Cortex of kidney (tissue), 1 donor: ENCODE data around the gene SERPINA9.

Experiments
- DNase-seq: peaks from one replicate; lab custom pipeline; 2025; lab: John Stamatoyannopoulos, UW

The SERPINA9 gene

DNA sequence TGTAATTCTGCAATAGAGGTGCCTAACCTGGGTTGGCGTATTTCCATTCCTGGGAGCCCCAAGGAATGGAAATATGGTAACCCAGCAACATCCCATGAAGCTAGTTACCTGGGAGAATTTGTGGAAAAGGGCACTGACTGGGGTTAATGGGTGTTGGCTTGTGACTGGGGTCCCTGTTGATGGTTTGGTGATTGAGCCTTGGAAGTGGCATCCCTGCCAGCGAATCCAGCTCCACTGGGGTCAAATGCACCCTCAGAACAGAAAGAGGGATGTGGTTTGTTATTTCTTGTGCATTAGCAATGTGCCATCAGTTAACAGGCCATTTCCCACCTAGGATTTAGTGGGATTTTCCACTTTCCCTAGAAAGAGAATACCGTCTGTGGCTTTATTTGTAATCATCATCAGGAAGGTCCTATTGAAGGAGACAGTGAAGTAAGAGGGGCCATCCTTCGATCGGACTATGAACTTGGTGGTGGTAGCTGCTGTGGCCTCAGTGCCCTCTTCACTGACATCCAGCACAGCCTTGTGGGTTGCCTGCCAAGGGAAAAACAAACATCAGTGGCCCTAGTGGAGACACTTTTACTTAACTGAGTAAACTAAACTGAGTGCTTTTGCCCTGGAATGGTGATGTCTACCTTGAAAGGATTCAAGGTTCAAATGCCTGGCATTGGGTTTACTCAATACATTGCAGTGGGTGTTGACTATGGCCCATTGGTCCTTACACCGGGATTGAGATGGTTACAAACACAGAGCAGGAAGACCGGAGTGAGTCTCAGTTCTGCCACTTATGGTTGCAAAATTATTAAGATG, 13.0 kb downstream of the SERPINA9 start:
- DNase-seq: no peak

DNA sequence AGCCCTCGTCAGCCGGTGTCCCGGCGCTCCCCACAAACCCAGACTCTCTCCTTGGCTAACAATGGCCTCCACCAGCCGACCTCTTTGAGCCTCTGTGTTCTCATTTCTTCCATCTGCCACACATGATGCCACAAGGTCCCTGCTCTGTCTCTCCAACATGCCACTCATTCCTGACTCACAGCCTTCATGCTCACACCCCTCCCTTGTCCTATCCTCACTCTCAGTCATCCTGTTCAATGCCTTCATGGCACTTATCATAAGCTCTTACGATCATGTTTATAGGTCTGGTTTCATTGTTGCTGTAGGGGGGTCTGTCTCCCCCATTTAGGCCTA, 13.8 kb downstream of the SERPINA9 start:
- no peak for DNase-seq

DNA sequence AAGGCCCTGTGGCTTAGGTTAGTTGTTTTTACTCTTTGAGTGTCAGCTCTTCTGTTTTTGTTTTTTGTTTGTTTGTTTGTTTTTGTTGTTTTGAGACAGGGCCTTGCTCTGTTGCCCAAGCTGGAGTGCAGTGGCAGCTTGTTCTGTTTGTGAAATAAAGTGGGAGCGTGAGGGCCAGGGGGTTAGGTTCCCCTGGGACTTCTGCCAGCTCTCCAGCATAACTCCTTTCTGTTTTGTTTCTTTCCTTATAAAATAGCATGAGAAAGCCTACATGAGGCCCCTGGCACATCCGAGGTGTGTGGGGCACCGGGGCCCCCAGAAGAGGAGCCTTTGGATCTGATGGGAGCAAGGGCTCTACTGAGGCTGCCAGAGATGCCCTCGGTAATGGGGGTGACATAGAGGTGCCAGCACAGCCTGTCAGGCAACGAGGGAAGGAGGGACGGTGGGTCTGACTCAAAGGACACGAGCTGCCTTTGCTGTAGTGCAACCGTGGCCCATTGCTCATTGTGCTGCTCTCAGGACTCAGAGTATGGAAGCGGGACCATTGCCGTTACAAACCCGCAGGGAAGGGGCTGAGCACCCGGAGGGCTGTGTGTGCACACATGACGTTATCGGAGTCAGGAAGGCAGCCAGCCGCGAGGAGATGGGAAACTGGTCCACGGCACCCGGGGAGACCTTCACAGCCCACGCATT, 14.3 kb downstream of the SERPINA9 start:
- no peak for DNase-seq

DNA sequence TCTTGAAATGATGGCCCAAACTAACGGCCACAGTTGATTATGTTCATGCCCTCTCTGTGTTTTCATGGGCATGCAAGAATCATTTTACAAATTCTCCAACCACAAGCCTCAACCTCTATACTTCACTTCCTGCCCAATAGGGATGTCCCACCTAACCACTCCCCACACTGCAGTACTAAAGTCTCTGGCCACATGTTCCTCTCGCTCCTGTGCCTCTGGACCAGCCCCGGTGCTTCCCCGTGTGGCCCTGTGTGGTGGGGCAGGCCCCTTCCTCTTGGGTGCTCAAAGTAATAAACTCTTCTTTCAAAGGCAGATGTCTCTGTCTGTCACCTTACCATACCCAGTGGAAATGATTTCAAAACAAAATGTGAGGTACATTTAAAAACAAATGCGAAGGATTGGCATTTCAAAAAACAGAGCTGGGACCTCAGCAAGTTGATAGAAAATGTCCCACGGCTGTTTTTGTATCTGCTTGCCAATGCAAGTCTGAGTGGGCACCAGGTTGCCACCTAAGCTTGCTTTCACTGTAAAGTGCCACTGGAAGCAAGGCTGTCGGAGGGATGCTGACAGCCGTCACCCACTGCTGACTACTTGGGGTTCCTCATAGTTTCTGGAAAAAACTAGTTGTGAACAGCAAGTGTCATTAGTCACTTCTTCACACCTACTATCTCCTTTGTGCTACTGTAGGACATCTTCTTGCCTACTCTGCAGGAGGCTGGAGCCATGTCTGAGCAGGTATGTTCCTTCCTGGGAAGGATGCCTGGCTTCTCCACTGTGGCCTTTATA, 15.2 kb downstream of the SERPINA9 start:
- no peak for DNase-seq

DNA sequence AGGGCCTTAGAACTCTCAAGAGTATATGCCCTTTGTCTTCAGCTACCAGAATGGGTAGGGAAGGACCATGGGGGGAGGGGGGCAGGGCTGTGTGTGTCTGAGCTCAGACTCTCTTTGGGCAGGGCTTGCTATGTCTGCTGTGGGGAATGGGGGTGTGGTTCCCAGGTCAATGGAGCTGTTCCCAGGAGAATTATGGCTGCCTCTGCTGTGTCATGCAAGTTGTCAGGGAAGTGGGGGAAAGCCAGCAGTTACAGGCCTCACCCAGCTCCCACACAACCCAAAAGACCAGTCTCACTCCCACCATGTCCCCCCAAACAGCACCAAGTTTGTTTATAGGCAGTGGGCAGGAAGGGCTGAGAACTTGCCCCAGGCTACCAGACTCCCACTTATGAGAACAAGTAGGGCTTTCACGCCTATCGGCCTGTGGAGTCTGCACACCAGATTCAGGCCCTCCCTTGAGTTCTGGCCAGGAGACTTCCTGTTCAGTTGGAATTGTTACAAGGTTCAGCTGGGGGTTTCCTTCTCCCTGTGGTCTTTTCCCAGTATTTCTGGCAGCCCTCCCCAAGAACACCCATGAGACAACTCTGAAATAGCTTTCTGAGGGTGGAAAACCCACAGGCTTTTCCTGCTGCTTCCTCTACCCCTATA, 17.3 kb downstream of the SERPINA9 start:
- DNase-seq: no peak

DNA sequence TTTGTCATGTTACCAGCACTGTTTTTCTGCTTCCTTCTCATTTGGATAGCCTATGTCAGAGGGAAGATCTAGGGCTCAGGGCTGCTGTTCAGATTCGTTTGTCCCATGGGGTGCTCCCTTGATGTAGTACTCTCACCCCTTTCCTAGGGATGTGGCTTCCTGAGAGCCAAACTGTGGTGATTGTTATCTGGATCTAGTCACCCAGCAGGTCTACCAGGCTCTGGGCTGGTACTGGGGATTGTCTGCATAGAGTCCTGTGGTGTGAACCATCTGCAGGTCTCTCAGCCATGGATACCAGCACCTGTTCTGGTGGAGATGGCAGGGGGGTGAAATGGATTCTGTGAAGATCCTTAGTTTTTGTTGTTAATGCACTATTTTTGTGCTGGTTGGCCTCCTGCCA, 17.9 kb downstream of the SERPINA9 start:
- DNase-seq: no peak

DNA sequence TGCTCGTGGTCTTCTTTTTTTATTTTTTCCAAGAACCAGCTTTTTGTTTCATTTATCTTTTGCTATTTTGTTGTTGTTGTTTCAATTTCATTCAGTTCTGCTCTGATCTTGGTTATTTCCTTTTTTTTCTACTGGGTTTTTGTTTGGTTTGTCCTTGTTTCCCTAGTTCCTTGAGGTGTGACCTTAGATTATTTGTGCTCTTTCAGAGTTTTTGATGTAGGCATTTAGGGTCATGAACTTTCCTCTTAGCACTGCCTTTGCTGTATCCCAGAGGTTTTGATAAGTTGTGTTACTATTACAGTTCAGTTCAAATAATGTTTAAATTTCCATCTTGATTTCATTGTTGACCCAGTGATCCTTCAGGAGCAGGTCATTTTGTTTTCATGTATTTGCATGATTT, 20.1 kb downstream of the SERPINA9 start:
- DNase-seq: no peak

DNA sequence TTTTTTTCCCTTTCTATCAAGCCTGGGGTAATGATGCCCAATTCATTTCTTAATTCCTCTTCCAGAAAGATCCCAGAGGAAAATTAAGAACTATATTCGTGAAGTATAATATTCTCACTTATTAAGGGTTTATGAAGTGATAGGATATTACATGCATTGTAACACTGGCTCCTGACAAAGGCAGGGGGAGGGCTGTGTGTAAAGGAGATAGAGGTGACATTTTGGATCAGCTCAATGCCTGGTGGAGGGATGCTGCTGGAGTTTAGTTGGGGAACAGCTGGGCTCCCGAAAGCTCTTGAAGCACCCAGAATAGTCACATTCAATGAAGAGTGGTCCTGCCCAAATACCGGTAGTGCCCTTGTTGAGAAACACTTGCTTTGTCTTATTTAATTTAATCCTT, 24.2 kb downstream of the SERPINA9 start:
- no peak for DNase-seq

DNA sequence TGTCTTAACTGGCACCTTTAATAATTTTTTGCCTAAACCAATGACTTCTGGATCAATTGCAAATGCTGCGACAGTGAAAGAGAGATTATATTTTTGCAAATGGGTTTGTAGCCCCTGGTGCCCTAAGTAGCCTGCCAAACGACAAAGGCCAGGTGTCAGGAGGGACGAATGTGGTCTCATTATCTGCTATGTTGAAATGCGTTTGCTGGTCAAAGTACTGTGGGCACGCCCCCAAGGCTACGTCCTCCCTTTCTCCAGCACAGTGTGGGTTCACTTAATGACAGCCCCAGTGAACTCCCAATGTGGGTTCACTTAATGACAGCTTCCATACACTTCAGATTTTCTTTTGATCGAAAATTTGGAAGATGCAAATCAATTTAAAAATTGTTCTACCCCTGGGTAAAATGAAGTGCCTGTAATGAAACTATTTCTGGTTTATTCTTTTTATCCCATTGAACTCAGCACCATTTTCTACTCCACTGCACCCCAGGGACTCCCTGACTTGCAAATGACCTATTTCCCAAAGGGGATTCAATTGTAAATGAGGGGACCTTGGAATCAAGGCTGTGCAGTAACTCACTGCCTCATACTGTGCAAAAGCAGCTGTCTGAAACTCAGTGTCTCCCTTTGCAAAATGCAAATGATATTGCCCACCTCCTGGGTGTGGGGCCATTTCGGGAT, 24.8 kb downstream of the SERPINA9 start:
- DNase-seq: no peak

DNA sequence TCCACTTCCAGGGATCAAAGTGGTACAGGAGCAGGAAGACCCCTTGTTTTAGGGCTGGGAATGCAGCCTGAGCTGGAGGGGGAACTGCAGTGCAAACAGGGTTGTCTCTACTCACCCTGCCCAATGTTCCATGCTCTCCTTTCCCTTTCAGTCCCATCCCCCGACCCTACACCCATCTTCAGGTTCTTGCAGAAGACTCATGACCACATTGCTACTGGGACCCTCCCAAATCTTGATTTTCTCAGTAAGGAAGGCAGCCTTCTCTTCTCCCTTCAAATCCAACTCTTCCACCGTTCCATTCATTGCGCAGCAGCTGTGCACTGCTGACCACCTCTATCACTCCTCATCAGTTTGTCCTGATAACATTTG, 25.3 kb downstream of the SERPINA9 start:
- no peak for DNase-seq

DNA sequence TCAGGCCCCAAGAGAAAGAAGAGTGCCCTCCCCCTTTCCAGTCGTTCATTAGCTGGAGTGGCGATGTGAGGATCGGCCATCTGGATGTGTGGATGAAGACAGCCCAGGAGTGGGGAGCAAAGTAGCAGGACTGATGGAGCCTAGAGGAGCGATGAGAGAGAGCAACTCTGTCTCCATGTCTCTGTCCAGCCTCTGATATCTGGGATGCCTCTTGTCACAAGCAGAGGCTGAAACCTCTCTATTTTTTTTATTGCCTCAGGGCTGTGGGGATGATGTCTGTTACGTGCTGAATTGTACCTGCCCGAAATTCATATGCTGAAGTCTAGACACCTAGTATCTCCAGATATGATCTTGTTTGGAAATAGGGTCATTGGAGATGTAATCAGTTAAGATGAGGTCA, 26.1 kb downstream of the SERPINA9 start:
- no peak for DNase-seq

DNA sequence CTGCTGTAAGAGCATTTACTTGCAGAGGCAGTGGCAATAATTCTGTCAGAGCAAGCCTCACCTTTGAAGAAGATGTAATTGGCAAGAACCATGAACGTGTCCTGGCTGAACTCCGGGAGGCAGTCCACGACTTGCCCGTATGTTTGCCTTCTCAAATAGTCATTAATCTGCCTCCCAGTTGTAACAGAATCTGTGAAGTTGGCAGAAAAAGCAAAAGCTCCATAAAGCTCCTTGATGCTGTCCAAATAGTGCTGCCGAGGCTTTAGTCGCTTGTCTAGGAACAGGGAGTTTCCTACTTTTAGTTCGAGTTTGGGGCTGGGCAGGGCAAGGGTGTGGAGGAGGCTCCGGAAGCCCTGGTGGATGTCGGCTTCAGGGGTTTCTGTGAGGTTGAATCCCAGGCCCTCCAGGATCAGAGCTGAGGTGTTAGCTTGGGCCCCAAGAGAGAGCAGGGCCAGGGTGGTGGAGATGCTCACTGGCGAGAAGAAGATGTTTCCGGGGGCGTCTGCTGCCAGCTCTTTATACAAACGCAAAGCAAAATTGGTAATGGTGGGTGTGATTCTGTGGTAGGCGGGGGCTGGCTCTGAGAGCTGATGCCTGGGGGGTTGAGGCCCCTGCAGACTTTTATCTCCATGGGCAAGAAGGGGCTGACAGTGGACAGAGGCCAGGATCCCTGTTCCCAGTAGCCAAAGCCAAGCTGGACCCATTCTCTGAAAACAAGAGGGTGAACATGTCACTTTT, 27.8 kb downstream of the SERPINA9 start:
- DNase-seq: no peak

DNA sequence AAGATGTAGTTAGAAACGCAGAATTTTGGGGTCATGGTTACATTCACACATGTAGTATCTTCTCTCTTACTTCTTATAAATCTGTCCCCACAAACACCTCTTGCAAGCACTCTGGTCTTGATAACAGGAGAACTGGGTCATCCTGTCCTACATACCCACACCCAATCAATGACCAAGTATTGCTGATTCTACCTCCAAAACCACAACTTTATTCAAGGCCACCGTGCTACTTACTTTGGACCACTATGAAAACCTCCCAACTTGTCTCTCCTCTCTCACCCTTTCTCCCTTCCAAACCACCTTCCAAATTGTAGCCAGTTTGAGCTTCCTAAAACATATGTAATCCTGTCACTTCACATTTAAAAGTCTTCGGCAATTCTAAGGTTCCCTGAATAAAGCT, 28.8 kb downstream of the SERPINA9 start:
- DNase-seq: no peak

DNA sequence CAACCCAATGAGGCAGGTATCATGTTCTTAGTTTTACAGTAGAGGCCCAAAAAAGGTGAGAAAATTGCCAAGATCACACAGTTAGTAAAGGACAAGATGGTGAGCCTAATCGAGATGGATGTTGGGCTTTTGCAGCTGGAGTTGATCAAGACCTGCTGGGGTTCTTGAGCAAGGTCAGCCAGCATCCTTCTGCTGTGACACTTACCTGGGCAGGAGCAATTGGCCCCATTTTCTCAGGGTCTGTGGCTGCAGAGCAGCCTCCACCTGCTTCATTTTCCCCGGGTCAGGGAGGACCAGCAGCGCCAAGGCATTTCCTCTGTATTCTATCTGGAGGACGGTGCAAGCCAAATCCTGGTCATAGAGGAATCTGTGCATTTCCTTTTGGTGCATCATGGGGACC, 29.9 kb downstream of the SERPINA9 start:
- DNase-seq: no peak

DNA sequence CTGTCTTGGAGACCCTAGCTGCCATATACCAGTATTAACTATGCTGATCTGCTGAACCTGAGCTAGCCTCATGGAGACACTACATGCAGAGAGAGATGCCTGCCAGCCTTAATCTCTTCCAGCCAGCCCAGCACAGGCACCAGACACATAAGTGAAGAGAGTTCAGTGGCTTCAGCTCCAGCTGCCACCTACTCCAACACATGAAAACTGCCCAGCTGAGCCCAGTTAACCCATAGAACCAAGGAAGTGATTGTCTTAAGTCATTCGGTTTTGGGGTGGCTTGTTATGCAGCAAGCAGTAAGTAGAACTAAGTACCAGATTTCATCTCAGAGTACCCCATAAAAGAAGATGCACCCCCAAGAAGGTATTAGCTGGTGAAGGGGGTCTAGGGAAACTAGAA, 31.0 kb downstream of the SERPINA9 start:
- DNase-seq: no peak

DNA sequence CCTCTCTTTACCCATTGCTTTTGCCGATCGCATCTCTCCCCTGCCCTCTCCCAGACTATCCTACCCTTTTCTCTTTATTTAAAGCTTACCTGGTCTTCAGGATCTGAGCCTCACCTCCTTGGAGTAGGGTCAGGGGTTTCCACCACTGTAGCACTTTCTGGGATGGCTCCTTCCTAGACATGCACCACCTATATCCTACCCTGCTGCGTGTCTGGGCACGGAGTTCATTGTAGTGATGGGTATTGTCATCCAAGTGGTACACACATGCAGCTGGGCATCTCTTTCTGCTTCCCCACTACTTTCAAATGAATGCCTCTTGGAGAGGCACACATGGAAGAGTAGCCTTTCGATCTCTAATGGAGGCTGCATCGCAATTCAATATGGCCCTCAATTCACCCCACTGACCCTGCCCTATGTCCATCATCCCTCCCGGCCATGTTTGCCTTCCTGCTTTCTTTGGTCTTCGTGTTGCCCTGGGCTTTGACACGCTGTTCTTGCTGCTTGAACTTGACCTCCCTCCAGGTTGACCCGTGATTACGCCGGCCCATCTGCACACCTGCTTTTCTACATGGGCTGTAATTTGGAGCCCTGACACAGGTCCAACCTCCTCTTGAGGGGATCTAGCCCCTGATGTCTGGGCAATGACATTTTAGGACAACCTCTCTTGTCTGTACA, 34.3 kb downstream of the SERPINA9 start:
- DNase-seq: no peak

DNA sequence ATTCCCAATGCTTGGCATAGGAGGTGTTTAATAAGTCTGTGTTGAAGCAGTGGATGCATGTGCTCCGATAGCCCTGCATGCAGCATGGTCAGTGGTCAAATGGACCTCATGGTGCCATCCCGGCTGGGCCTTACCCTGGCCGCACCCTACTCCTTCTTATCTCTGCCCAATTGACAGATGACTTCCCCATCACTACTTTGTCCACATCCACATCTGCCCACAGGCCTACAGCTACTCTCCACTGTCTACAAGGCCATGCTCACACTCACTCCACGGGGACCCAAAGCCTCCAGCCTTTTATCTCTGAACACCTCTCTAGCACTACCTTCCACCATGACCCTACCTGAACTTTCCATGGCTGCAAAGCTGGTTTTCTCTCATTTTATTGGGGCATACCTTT, 34.9 kb downstream of the SERPINA9 start:
- DNase-seq: no peak

DNA sequence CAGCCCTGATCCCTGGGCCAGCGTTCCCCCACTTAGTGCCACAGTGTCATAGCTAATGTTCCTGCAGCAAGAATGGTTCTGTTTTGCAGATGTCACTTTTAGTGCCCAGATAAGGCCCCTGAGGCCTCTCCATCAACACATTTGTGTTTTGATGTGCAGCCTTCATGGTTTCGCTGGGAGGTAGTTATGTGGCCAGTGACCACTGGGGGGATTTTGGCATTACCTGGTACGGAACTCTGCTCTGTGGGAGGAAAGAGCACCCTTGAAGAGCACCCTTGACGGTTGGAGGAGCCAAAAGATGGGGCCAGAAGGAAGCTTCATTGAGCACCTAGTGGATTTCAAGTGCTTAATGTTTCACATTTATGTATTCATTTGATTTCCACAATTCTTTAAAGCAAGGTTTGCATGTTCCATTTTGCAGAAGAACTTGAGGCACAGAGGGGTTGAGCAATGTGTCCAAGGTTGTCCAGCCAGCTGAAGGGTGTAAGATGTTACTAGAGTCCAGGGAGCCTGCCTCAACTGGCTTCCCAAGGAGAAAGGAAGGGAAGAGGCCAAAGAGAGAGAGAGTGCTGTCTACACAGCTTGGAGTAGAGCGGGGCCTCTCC, 36.4 kb downstream of the SERPINA9 start:
- no peak for DNase-seq

DNA sequence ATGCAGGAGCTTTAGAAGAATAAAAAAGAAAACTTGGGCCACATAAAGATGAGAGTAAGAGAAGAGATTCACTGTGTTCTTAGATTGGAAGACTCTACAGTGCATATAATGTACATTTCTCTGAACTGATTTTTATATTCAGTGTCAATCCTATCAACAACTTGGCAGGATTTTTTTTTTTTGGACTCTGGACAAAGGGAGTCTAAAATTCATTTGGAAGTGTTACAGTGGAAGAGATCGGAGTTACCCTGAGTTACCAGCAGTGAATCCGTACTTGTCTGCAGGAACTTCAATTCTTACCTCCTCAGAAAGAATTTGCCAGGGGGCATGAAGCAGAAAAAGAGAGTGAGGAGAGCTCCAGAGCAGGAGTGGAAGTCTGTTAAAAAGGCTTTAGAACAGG, 47.4 kb downstream of the SERPINA9 start:
- no peak for DNase-seq

DNA sequence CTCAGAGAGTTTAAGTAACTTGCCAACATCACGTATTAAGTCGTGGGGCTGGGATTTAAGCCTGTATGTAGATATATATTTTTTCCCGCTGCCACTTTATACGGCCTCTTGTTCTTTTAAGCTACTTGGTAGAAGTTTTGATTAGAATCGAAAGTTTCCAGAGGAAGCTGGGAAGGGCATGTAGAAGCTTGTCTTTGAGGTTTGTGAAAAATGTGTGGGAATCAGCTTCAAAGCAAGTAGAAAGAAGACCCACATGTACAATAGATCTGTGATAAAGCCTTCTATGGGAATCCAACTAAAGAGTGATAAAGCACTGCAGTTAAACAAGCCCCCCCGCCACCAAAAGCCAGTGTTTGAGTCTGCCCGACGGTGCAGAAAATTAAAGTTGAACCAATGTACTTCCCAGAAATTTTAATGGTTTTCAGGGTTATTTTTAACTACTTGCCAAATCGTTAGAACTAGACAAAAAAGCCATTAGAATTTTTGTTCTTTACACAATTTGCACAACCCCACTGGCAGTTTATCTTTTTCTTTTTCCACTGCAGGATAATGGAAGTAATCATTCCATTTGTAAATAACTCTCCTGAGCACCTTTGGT, 48.9 kb downstream of the SERPINA9 start:
- no peak for DNase-seq
